Astrocyte (in vitro differentiated cells and primary cell): ENCODE measurements around the gene SEMA4C.
"Not testable (repeated sequence)": the region's sequence is repeated elsewhere in the genome, so short reads cannot be mapped to it uniquely, and the experiment has no call there.

Experiments
- EZH2 ChIP-seq: IDR thresholded peaks from 2 replicates; pipeline ENCODE4 v1.6.1; 2012; ENCODE audit warnings: mild to moderate bottlenecking, low read length, inconsistent platforms; ENCODE audit not compliant: insufficient read depth
- TF ChIP-seq, protein P1 (sequence below): IDR thresholded peaks from 2 replicates; pipeline ENCODE4 v1.5.1; 2011; ENCODE audit warnings: low read depth, mild to moderate bottlenecking, inconsistent platforms, low read length, moderate library complexity; ENCODE audit not compliant: insufficient read depth

DNA sequence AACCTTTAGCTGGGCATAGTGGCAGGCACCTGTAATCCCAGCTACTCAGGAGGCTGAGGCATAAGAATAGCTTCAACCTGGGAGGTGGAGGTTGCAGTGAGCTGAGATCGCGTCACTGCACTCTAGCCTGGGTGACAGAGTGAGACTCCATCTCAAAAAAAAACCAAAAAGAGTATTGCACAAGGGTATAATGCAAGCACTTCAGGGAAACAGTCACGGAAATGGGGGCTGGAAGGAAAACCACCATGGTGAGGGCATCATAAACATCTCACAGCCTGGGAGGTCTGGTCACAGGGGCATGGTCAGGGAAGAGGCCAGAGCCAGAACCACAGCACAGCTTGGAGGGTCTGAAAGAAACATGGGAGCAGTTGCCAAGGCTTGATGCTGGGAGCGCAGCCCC lies 6.8 kb downstream of the SEMA4C start:
- TF ChIP-seq, protein P1, sequence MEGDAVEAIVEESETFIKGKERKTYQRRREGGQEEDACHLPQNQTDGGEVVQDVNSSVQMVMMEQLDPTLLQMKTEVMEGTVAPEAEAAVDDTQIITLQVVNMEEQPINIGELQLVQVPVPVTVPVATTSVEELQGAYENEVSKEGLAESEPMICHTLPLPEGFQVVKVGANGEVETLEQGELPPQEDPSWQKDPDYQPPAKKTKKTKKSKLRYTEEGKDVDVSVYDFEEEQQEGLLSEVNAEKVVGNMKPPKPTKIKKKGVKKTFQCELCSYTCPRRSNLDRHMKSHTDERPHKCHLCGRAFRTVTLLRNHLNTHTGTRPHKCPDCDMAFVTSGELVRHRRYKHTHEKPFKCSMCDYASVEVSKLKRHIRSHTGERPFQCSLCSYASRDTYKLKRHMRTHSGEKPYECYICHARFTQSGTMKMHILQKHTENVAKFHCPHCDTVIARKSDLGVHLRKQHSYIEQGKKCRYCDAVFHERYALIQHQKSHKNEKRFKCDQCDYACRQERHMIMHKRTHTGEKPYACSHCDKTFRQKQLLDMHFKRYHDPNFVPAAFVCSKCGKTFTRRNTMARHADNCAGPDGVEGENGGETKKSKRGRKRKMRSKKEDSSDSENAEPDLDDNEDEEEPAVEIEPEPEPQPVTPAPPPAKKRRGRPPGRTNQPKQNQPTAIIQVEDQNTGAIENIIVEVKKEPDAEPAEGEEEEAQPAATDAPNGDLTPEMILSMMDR, result not testable (repeated sequence)
- not testable (repeated sequence) for TF ChIP-seq EZH2
